GM21447 (cell line): ENCODE measurements around the gene NFS1.

Experiments
- ATAC-seq: cut with Tn5 transposase; IDR thresholded peaks from one replicate; pipeline ENCODE4 v1.9.1; 2021; ENCODE audit not compliant: unreplicated experiment

NFS1 gene

DNA sequence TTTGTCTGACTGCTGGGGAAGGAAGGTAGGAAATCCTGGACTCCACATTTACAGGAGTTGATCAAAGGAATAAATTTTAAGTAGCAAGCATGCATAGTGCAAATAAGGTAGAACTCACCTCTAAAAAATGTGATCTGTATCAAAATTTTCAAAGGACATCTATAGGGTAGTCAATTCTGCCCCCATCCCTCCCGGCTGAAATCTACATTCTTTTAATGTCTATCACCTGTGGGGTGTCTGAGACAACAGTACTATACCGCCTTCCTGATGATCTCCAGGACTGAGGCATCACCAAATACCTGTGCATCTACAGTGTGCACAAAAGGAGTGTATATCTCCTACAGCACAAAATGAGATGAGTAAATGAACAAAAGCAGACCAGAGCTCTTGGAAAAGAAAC is 54.3 kb downstream of the NFS1 start:
- no peak for ATAC-seq

DNA sequence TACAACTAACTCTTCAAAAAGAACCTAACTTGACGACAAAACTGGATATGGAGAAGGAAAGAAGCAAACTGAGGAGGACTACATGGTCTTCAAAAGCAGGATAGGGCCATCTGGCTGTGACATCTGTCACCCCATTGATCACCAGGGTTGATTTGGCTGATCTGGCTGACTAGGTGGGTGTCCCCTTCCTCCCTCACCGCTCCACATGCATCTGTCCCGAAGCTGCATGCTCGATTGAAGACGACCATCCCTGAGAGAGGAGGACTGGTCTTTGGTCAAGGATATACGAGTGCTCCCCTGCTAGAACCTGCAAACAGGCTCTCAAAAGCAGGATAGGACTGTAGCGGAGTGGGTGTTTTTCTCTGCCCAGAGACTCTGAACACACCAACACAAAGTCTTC is 56.1 kb downstream of the NFS1 start:
- no peak for ATAC-seq

DNA sequence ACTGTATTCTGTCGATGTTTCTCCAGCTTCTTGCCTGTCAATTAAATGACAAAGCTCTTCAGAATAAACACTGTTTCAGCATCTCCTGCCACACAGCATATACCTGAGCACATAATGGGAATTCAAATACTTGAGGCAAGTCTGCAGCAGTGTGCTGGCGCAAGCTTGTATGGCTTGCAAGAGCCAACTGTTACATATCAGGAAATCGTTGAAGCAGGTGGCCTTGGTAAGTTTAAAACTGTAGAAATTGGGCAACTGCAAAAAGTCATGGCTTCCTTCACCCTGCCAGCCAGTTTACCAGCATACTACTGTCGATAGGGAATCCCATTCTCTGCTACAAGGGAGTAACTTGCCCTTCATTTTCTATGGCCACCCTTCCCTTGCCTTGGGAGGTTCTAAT is 57.4 kb downstream of the NFS1 start:
- no peak for ATAC-seq

DNA sequence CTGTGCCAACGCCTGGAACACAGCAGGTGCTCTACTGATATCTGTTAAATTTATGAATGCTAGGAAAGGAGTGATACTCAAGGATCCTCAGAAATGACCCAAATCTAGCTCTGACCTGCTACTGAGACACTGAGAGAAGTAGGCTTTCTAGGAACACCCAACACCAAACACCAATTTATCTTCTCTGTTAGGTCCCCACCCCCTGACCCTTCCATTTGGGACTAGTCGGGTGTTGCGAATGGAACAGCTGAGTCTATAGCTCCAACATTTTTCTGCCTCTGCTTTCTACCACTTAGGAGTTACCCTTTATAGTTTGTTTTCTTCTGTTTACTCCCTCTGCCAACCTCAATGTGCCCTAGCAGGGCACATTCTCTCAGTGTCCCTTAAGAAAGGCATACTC is 58.4 kb downstream of the NFS1 start:
- no peak for ATAC-seq

DNA sequence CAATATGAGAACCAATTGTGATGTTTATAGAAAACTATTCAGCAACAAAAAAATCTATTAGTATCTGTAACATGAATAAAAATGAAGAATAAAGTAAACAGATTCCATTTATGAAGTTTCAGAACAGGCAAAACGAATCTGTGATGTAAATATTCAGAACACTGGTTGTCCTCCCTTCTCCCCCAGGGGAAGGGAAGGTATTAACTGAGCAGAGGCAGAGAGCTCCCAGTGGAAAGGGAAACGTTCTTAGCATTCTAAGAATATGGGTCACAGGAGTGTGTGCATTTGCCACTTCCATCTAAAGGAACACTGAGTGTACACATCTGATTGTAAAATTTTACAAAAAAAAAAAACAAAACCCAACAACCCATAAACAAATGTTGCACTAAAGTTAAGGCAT is 60.4 kb downstream of the NFS1 start:
- no peak for ATAC-seq

DNA sequence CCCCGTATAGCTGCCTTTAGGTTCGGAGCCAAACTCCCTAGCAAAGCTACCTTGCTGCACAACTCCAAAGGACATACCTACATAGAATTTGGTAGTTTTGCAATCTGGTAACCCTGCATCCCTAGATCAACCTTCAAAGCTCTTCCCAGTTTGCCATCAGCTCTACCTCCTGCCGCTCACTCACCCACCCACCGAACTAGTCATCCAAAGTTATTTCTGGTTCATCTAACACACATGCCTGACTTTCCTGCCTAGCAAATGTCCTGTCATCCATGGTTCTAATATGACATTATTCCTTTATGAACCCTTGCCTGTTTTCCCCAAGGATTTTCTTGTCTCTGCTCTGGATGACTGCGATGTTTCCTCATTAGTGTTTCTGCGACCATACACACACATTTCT is 61.9 kb downstream of the NFS1 start:
- ATAC-seq = no peak

DNA sequence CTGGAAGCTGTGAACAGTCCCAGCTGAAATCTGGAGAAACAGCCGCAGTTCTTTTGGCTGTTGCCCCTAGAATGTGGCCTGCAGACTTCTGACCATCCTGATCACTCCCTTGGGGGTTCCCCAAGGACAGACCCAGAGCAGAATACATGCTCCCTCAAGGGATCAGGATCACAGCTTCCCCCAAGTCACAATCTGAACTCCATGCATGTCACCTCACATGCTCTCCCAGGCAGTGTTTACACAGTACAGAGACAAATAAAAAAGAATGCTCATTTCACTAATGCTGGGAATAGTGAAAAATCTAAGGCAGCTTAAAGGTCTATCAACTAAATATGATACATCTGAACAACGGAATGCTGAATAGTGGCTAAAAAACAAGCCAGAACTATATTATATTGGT is 63.1 kb downstream of the NFS1 start:
- ATAC-seq = no peak

DNA sequence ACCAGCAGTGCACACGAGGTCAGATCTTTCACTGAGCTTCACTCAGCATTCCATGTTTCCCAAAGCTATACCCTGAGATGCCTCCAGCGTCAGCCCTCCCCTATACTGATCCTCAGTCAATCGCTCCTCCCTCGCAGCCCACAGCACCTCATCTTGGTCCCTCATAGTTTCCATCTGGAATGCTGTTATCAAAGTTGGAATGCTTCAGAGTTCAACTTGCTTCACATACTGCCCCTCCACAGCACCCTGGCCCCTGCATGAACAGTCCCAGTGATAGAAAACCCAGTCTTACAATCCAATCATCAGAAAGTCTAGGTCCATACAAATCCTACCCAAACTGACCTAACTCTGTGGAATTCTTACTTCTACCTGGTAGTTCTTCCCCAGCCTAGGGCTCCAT is 63.5 kb downstream of the NFS1 start:
- ATAC-seq = no peak

DNA sequence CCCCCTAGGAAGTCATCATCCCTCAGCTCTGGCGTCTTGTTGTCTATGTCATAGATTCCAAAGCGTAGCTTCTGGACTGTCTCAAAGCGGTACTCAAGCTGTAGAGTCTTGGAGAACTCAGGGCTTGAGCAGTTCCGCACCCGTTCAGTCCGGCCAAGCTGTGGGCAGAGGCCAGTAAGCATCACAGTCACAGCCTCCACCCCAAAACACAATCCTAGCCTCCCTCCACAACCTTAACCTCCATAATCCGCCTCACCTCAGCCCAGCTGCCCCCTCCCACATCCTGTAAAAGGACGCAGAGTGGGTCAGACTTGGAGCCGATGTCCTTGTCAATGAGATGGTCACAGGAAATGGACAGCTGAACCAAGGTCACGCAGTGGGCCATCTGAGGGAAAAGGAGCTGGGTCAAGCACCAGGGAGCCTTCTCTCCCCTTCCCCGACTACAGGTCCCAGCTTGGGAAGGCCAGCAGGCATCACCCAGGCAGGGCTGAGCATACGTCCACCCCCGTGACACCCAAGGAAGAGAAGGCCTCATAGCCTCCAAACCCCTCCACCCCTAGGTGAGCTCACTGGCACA is 66.5 kb downstream of the NFS1 start:
- no peak for ATAC-seq

DNA sequence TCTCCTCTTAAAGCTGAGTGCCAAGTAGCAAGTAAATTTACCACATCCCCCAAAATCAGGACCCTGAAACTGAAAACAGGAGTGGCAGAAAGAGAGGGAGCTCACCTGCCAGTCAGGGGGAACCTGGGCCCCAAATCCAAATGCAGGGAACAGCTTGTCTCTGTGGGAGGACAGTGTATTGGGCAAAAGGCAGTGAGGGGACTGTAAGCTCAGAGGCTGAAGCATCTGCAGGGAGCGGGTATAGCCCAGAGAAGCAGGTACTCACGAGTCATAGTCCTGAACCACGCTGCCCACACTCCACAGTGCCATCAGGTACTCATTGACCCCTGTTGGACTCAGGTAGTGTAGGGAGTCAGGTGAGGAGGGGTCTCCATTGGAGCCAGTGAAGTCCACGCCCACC is 68.5 kb downstream of the NFS1 start:
- ATAC-seq = no peak

DNA sequence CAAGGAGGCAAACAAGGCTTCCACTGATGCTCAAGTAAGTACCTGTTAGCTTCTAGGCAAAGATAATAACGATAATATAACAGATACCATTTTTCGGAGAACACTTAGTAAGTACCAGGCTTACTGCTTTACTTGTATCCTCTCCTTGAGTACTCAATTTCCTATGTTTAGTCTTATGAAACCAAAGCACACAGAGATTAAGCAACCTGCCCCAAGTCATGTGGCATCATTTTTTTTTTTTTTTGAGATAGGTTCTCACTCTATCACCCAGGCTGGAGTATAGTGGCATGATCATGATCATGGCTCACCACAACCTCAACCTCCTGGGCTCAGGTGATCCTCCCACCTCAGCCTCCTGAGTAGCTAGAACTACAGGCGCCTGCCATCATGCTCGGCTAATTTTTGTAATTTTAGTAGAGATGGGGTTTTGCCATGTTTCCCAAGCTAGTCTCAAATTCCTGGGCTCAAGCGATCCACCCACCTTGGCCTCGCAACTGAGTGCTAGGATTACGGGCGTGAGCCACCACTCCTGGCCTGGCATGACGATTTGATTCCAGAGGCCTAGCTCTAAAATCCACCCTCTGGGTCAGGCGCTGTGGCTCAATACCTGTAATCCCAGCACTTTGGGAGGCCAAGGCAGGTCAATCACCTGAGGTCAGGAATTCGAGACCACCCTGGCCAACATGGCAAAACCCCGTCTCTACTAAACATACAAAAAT is 69.6 kb downstream of the NFS1 start:
- ATAC-seq = no peak

DNA sequence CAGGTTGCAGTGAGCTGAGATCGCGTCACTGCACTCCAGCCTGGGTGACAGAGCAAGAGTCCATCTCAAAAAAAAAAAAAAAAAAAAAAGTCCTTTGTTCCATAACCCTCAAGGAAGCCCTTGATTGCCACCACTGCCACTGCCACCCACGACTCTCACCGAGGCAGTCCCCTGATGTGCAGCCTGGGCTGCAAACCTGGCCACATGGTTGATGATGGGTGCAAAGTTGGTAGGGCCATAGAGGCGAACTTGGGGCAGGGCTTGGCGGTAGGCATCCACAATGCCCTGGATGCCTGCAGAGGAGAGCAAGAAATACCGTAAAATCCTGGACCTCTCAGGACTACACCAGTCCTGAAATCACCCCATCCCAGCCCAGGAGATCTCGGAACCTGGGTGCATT is 72.0 kb downstream of the NFS1 start:
- ATAC-seq = no peak

DNA sequence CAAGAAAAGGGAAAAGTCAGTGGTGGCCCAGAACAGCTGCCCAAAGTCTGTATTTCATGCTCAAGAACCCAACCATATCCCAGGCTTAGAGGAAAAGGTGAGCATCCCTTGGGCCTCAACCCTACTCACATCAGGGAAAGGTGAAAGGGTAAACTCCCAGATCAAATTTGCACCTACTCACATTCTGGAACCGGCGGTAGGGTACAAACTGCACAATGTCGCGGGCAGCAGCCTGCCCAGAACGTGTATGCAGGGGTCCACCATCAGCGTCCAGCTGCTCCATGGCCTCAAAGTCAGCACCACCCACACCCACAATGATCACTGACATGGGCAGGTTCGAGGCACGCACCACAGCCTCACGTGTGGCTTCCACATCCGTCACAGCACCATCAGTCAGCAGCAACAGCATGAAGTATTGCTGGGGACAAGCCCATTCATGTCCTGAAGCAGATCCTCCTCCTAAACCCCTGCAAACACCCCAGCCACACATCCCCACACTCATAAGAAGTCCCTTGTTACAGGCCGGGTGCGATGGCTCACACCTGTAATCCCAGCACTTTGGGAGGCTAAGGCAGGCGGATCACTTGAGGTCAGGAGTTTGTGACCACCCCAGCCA is 72.7 kb downstream of the NFS1 start:
- ATAC-seq = no peak

DNA sequence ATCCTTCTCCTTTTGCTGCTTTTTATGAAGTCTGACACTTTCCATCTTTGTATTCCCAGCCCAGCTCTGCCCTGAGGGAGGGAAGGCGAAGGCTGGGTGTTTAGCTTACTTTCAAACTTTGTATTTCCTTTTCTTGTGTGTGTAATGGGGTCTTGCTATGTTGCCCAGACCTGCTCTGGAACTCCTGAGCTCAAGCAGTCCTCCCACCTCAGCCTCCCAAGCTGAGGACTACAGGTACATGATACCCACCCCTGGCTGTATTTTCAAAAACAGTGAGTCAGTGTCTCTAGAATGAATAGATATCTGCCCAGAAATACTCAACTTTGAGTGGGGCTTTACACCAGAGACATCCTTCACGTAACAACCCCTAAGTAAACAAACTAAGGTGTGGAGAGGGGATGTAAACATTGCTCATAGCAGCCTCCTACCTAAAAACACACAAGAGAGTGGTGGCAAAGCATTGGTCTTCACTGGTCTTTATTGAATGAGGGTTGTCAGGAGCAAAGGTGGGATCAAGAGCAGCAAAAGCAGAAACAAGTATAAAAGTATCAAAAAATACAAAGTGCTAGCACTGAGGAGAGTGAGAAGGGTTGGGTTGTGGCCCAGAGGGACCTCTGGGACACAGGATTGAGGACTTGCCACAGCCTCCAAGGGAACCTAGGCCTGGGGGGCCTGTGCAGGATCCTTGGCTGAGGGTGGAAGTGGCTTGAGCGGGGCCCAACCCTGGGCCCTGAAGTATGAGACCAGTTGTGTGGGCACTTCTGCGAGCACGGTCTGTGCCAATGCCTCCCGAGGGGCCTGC is 73.4 kb downstream of the NFS1 start:
- no peak for ATAC-seq

DNA sequence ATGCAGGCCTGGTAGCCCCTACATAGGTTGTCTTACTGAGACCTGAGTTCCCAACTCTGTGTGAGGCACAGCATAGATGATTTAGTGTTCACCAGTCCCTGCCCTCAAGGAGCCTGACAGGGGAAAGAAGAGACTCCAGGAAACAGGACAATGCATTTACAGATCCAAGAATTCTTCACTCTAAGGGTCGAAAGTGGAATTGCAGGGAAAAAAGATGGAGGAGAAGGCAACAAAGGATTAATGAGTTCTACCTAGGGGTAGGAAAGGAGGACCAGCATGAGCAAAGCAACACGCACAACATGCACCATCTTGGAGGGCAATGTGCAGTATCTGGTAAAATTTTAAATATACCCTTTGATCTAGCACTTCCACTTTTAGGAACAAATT is 77.6 kb downstream of the NFS1 start:
- no peak for ATAC-seq

DNA sequence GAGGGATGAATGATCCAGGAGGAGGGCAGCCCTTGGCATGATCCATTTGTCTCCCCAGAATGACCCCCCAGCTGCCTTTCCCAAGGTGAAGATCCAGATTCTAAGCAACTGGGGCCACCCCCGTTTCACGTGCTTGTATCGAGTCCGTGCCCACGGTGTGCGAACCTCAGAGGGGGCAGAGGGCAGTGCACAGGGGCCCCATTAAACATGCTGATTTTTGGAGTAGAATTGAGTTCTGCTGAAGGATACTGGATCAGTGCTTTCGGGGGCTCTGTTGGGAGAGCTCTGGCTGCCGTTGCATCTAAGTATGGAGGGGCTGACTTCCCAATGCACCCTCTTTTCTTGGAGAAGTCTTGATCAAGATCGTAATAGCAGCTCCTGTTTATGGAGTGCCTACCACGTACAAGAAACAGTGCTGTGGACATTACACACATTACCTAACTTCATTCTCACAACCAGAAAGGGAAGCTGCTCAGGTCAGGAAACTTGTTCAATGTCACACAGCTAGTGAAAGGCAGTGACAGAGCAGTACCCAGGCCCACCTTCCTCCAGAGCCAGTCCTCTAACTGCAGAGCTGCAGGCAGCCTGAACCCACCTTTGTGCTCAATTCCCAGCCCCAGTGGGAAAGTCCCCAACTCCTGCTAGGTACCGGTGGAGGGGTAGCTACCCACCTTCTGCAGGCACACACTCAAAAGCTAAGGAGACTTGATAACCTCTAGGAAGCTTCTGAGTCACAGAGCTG is 78.2 kb downstream of the NFS1 start:
- no peak for ATAC-seq

DNA sequence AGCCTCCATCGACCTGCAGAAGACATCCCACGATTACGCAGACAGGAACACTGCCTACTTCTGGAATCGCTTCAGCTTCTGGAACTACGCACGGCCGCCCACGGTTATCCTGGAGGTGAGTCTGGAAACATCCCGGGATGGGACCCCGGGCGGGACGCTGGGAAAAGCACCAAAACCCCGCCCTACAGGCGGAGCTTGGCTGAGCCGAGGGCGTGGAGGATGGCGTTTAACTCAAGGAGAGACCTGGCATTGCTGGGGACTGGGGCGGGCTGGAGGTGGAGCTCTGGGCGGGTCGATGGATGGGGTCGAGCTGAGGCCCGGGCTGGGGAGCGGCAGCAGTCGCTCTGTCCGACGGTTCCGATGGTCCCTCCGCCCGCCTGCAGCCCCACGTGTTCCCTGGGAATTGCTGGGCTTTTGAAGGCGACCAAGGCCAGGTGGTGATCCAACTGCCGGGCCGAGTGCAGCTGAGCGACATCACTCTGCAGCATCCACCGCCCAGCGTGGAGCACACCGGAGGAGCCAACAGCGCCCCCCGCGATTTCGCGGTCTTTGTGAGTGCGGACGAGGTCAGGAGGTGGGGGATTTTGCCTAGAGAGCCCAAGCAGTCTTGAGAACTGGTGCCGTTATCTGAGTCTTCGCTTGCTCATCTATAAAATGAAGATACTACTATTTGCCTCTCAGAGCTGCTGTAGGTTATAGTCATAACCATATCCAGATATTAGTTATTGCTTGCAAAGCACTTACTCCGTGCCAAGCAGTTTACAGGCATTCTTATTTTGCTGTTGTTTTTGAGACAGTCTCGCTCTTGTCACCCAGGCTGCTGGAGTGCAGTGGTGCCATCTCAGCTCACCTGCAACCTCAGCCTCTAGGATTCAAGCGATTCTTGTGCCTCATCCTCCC is 79.7 kb downstream of the NFS1 start:
- ATAC-seq = peak; percentile 31

DNA sequence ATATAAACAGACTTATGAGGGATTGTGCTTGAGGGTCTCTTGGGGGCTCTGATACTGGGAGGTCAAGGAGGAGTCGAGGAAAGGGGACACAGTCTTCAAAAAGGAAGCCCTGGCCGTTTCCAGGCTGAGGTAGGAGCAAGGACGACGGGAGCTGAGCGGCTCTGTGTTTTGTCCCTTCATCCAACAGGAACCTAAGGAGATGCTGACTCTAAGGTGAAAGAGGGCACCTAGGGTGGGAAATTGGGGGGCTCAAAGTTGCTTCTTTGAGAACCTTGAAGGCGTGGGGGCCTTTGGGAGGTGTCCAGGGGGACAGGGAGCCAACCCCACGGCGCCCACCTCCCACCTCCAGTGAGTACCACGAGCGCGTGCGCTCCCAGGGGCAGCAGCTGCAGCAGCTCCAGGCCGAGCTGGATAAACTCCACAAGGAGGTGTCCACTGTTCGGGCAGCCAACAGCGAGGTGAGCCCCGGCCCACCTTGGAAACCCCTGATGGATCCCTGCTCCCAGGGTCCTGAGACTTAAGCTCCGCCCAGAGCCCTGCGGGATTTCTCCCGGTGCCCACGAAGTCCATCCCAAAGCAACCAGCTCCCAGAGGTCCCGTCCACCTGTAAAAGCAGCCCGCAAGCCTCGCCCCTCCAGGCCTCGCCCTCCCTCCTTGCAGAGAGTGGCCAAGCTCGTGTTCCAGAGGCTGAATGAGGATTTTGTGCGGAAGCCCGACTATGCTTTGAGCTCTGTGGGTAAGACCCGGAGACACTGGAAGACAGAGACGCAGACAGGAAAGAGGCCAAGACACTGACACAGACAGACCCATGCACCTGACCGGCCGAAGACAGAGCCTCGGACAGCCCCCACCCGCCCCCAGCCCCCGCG is 80.7 kb downstream of the NFS1 start:
- no peak for ATAC-seq
